SU-DHL-6 (cell line): ENCODE data around the gene NCR2.

Experiments
- CTCF ChIP-seq: fragments of 200-600 bp; sonication (generic); IDR thresholded peaks from one replicate; pipeline ENCODE4 v1.5.1; 2017; ENCODE audit warnings: antibody characterized with exemption, mild to moderate bottlenecking, low read length, moderate library complexity; ENCODE audit not compliant: insufficient read depth, poor library complexity, severe bottlenecking
- EZH2phosphoT487 ChIP-seq: fragments of 200-600 bp; sonication (generic), shearing (Covaris generic); conservative IDR thresholded peaks from 2 replicates; pipeline ENCODE4 v1.6.1; 2018; ENCODE audit warnings: mild to moderate bottlenecking, antibody characterized with exemption, low read length, moderate library complexity, mixed read lengths

- no peak for TF ChIP-seq CTCF
- no peak for TF ChIP-seq EZH2phosphoT487
Measured at GRCh38 chr6:41338659-41339058, 3.3 kb downstream of the NCR2 start.
